Measurements from ENCODE around the gene ATG16L2. TPM values are rescaled to one million over a fixed set of nuclear protein-coding genes. Genes with fewer than 3 reads are reported as not detected.
A peak's percentile ranks its signal among the peaks of the same experiment; 100 is the strongest.

Gene ATG16L2
- total and polyA plus RNA-seq, 8 donors, result 41.5 to 87.3 (median 50.3) TPM

- DNase-seq, result no peak
- H3K4me1 ChIP-seq, result peaks cover 2 to 64% of the 10 kb centered on the region in 2 donors
Observed at GRCh38 chr11:72834905-72835304, 20.7 kb downstream of the ATG16L2 start.

GRCh38 chr11:72836111-72836510 lies 21.9 kb downstream of the ATG16L2 start:
- H3K36me3 ChIP-seq, result peaks cover 5 to 64% of the 10 kb centered on the region in 2 donors
- ATAC-seq, result no peak
- H3K27me3 ChIP-seq, result no peaks in the 10 kb centered on the region
- peak in 1 of 4 donors; percentile 48 for DNase-seq
- peaks cover 2 to 64% of the 10 kb centered on the region in 2 donors for H3K4me1 ChIP-seq
- H3K4me3 ChIP-seq, result no peak overlapping the region
- intact Hi-C loops (cut with DNase I), result loop anchor here in 1 of 2 donors (10.0 kb wide), 1 partner anchor 339 kb away; no protein-coding TSS in a partner anchor
- TF ChIP-seq CTCF (IDR thresholded peaks at IDR 0.05), result no peak
- H3K9me3 ChIP-seq, result no peaks in the 10 kb centered on the region
- H3K27ac ChIP-seq, result peak overlapping the region; percentile 19 to 74

More at GRCh38 chr11:72834905-72835304, 20.7 kb downstream of the ATG16L2 start:
- intact Hi-C loops (cut with DNase I), result loop anchor here (5.0 to 10.0 kb wide), 2 partner anchors 340 to 342 kb away; no protein-coding TSS in a partner anchor
- no peaks in the 10 kb centered on the region for H3K27me3 ChIP-seq
- H3K27ac ChIP-seq, result peak overlapping the region; percentile 48 to 74
- no peak for TF ChIP-seq CTCF (IDR thresholded peaks at IDR 0.05)
- no peaks in the 10 kb centered on the region for H3K9me3 ChIP-seq
- peaks cover 5 to 63% of the 10 kb centered on the region in 2 donors for H3K36me3 ChIP-seq
- no peak for ATAC-seq
- no peak overlapping the region for H3K4me3 ChIP-seq

GRCh38 chr11:72838691-72839305 lies 24.6 kb downstream of the ATG16L2 start:
- Histone ChIP-seq H3K36me3 (peaks cover 5 to 73% of the 10 kb centered on the region in 2 donors), H3K4me3 (no peak overlapping the region), H3K27ac (peak overlapping the region in 1 of 2 donors; percentile 18), H3K9me3 (no peaks in the 10 kb centered on the region), H3K27me3 (no peaks in the 10 kb centered on the region), H3K4me1 (peaks cover 0 to 39% of the 10 kb centered on the region in 2 donors)
- DNase-seq (no peak), ATAC-seq (no peak)
- TF ChIP-seq CTCF (IDR thresholded peaks at IDR 0.05), result no peak
- intact Hi-C loops (cut with DNase I), result loop anchor here in 1 of 2 donors (10.0 kb wide), 1 partner anchor 336 kb away; no protein-coding TSS in a partner anchor

- ATAC-seq, result no peak
- H3K36me3 ChIP-seq, result peaks cover 5 to 81% of the 10 kb centered on the region in 2 donors
Observed at GRCh38 chr11:72840780-72841179, 26.6 kb downstream of the ATG16L2 start.

More at GRCh38 chr11:72840780-72841179, 26.6 kb downstream of the ATG16L2 start:
- DNase-seq, result no peak
- H3K4me1 ChIP-seq, result peaks cover 0 to 20% of the 10 kb centered on the region in 2 donors
- no peak for TF ChIP-seq CTCF (IDR thresholded peaks at IDR 0.05)
- H3K4me3 ChIP-seq, result no peak overlapping the region
- H3K27me3 ChIP-seq, result no peaks in the 10 kb centered on the region
- intact Hi-C loops (cut with DNase I), result no loop called here
- H3K27ac ChIP-seq, result no peak overlapping the region
- no peaks in the 10 kb centered on the region for H3K9me3 ChIP-seq

Data from left lung (tissue), 10 donors.